Epithelial cell of esophagus (primary cell): ENCODE measurements around the gene FAAP20.

Experiments used
- DNase-seq: peaks from one replicate; pipeline ENCODE4 v3.0.0; 2010; ENCODE audit warnings: low read depth
- H3K4me3 ChIP-seq: 2 replicates; pipeline ENCODE4 v1.5.1; 2011; ENCODE audit warnings: mild to moderate bottlenecking, low read length, control low read depth
- CTCF ChIP-seq: IDR thresholded peaks from 2 replicates; pipeline ENCODE4 v1.5.1; 2011; ENCODE audit warnings: low read depth, mild to moderate bottlenecking, low read length, control low read depth, inconsistent platforms; ENCODE audit not compliant: insufficient read depth; ENCODE audit errors: missing control alignments

FAAP20 gene

GRCh38 chr1:2213576-2214505, 19.3 kb upstream of the FAAP20 start:
- H3K4me3 ChIP-seq = no peak overlapping the region
- no peak for TF ChIP-seq CTCF
- no peak for DNase-seq

GRCh38 chr1:2212532-2213491, 18.2 kb upstream of the FAAP20 start:
- TF ChIP-seq CTCF = peak; percentile 31
- DNase-seq = peak; percentile 74

GRCh38 chr1:2212274-2212531, 17.6 kb upstream of the FAAP20 start:
- no peak overlapping the region for H3K4me3 ChIP-seq
- DNase-seq = no peak
- no peak for TF ChIP-seq CTCF

More at GRCh38 chr1:2212532-2213491, 18.2 kb upstream of the FAAP20 start:
- no peak overlapping the region for H3K4me3 ChIP-seq

- H3K4me3 ChIP-seq = no peak overlapping the region
- no peak for TF ChIP-seq CTCF
- DNase-seq = no peak
Observed at GRCh38 chr1:2210786-2211185, 16.2 kb upstream of the FAAP20 start.

- TF ChIP-seq CTCF = no peak
- H3K4me3 ChIP-seq = no peak overlapping the region
- peak; percentile 76 for DNase-seq
Observed at GRCh38 chr1:2210084-2210653, 15.6 kb upstream of the FAAP20 start.

- no peak for DNase-seq
- H3K4me3 ChIP-seq = no peak overlapping the region
- TF ChIP-seq CTCF = no peak
Observed at GRCh38 chr1:2209400-2210083, 15.0 kb upstream of the FAAP20 start.
